Measurements from ENCODE around the gene CFAP47. TPM values are rescaled to one million over a fixed set of nuclear protein-coding genes. Genes with fewer than 3 reads are reported as not detected.

The CFAP47 gene
- total and polyA plus RNA-seq, 2 of the 8 experiments (the other 6 are each of a cell fraction or from before 2014, with no cell fraction given): 0.04 TPM; not detected in 1

GRCh38 chrX:36357855-36358254, 438.3 kb downstream of the CFAP47 start (continued):
- TF ChIP-seq, protein P1, sequence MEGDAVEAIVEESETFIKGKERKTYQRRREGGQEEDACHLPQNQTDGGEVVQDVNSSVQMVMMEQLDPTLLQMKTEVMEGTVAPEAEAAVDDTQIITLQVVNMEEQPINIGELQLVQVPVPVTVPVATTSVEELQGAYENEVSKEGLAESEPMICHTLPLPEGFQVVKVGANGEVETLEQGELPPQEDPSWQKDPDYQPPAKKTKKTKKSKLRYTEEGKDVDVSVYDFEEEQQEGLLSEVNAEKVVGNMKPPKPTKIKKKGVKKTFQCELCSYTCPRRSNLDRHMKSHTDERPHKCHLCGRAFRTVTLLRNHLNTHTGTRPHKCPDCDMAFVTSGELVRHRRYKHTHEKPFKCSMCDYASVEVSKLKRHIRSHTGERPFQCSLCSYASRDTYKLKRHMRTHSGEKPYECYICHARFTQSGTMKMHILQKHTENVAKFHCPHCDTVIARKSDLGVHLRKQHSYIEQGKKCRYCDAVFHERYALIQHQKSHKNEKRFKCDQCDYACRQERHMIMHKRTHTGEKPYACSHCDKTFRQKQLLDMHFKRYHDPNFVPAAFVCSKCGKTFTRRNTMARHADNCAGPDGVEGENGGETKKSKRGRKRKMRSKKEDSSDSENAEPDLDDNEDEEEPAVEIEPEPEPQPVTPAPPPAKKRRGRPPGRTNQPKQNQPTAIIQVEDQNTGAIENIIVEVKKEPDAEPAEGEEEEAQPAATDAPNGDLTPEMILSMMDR (IDR thresholded peaks at IDR 0.05; ENCODE audit: control extremely low read depth in 1 of 3, insufficient read depth in 1 of 3, low read depth in 1 of 3, low read length in 3 of 3): no peak
- TF ChIP-seq TEAD4 (IDR thresholded peaks at IDR 0.05; ENCODE audit: low read depth, low read length): no peak
- no peak for TF ChIP-seq SP4 (IDR thresholded peaks at IDR 0.05; ENCODE audit: low read length)

All from H1 (cell line).